PC-9 (cell line): ENCODE data around the gene HAT1. TPM values are rescaled to one million over a fixed set of nuclear protein-coding genes. Genes with fewer than 3 reads are reported as not detected.
"Not testable (repeated sequence)": the region's sequence is repeated elsewhere in the genome, so short reads cannot be mapped to it uniquely, and the experiment has no call there.

ENCODE experiments used
- BruUV-seq: library from RNA; stranded (reverse); fragments of 400-500 nt; replicated peaks from 2 replicates; lab custom pipeline; 2021; lab: Mats Ljungman, UMichigan
- CTCF ChIA-PET: fragments of 300-600 bp; sonication (Branson Sonifier 250); formaldehyde crosslinking; loops from one replicate; lab custom pipeline; 2022; ENCODE audit warnings: antibody characterized with exemption; lab: Charles Lee
- POLR2A ChIA-PET: fragments of 300-600 bp; sonication (Branson Sonifier 250); formaldehyde crosslinking; loops from one replicate; lab custom pipeline; 2022; ENCODE audit warnings: antibody characterized with exemption; ENCODE audit not compliant: unreplicated experiment; lab: Charles Lee
- DNase-seq, 2 experiments: peaks; one replicate each; pipeline versions ENCODE4 v3.0.0 to v3.0.0-alpha.2; 2015 to 2022; ENCODE audit warnings: mixed read lengths in 1 of 2
- H2AFZ ChIP-seq: fragments of 200-600 bp; sonication (generic); 2 replicates; pipeline ENCODE4 v1.8.1; 2017; ENCODE audit warnings: antibody characterized with exemption
- H3F3A ChIP-seq: fragments of 200-600 bp; sonication (generic); 2 replicates; pipeline ENCODE4 v1.8.1; 2017; ENCODE audit warnings: antibody characterized with exemption, mild to moderate bottlenecking, low read depth; ENCODE audit not compliant: insufficient read depth
- H3K27ac ChIP-seq: fragments of 200-600 bp; sonication (generic); 2 replicates; pipeline ENCODE4 v1.6.1; 2016; ENCODE audit warnings: mixed run types
- H3K27me3 ChIP-seq: fragments of 200-600 bp; sonication (generic); 2 replicates; pipeline ENCODE4 v1.6.1; 2016; ENCODE audit warnings: low read depth, mixed run types; ENCODE audit not compliant: insufficient read depth
- H3K36me3 ChIP-seq: fragments of 200-600 bp; sonication (generic); 2 replicates; pipeline ENCODE4 v1.6.1; 2016; ENCODE audit warnings: low read depth, mixed run types
- H3K4me1 ChIP-seq: fragments of 200-600 bp; sonication (generic); replicated peaks from 2 replicates; pipeline ENCODE4 v1.6.1; 2016; ENCODE audit warnings: mixed run types; ENCODE audit not compliant: insufficient read depth
- H3K4me2 ChIP-seq: fragments of 200-600 bp; sonication (generic); 2 replicates; pipeline ENCODE4 v1.6.1; 2017; ENCODE audit warnings: mixed run types
- H3K4me3 ChIP-seq: fragments of 200-600 bp; sonication (generic); 2 replicates; pipeline ENCODE4 v1.6.1; 2016; ENCODE audit warnings: mixed run types
- H3K79me2 ChIP-seq: fragments of 200-600 bp; sonication (generic); 2 replicates; pipeline ENCODE4 v1.6.1; 2017; ENCODE audit warnings: low read depth, mixed run types
- H3K9me2 ChIP-seq: fragments of 200-600 bp; sonication (generic); 2 replicates; pipeline ENCODE4 v1.8.1; 2017; ENCODE audit warnings: mild to moderate bottlenecking; ENCODE audit not compliant: insufficient read depth
- H3K9me3 ChIP-seq: fragments of 200-600 bp; sonication (generic); 2 replicates; pipeline ENCODE4 v1.8.1; 2016; ENCODE audit warnings: low read depth; ENCODE audit not compliant: insufficient read depth
- H4K20me1 ChIP-seq: fragments of 200-600 bp; sonication (generic); 2 replicates; pipeline ENCODE4 v1.8.1; 2017; ENCODE audit not compliant: insufficient read depth
- CTCF ChIP-seq: fragments of 200-600 bp; sonication (generic); conservative IDR thresholded peaks from 2 replicates; pipeline ENCODE4 v1.6.1; 2017; ENCODE audit warnings: mixed run types, antibody characterized with exemption, mild to moderate bottlenecking, moderate library complexity
- EZH2 ChIP-seq: fragments of 200-600 bp; sonication (generic); IDR thresholded peaks from 2 replicates; pipeline ENCODE4 v1.8.0; 2017; ENCODE audit warnings: antibody characterized with exemption, low read depth
- intact Hi-C: fragments of 100-400 bp; cut with micrococcal nuclease; formaldehyde crosslinking; loops from one replicate; pipeline ENCODE4 v1.10.0; 2022; ENCODE audit not compliant: unreplicated experiment
- total RNA-seq: library from RNA; stranded (reverse); gene quantifications from 2 replicates; pipeline ENCODE4 v1.2.3, GENCODE V29; 2021

HAT1 gene
- total RNA-seq, 1 experiment from 2014 or later = 132 TPM

- CTCF ChIA-PET = interaction anchor here (0.6 to 1.0 kb wide), 4 partner anchors 8 to 210 kb away, joined by 3 to 4 read pairs (median 3); no protein-coding TSS in a partner anchor
- H4K20me1 ChIP-seq = no peaks in the 10 kb centered on the region
These were observed 28.2 kb upstream of the HAT1 start, which contains the start of gene SLC25A12 for GRCh38 chr2:171893824-171894611. TSS of gene SLC25A12 (minus strand) at chr2:171894244. CDS start at chr2:171894214, 30 bp downstream.

GRCh38 chr2:171894612-171894947, 27.7 kb upstream of the HAT1 start:
- Histone ChIP-seq H3K27me3 (no peaks in the 10 kb centered on the region), H3K27ac (peak overlapping the region; percentile 16; the same call in 1 of the 2 replicates), H3F3A (peaks cover 20% of the 10 kb centered on the region; the same call in 1 of the 2 replicates), H3K4me2 (peak overlapping the region; percentile 82), H4K20me1 (no peaks in the 10 kb centered on the region), H3K4me1 (peaks cover 22% of the 10 kb centered on the region), H3K79me2 (peaks cover 11% of the 10 kb centered on the region), H3K4me3 (peak overlapping the region; percentile 88), H2AFZ (peak overlapping the region; percentile 100), H3K9me3 (no peaks in the 10 kb centered on the region), H3K9me2 (no peaks in the 10 kb centered on the region), H3K36me3 (peaks cover 10% of the 10 kb centered on the region; the same call in 1 of the 2 replicates)
- ChIA-PET CTCF (interaction anchor here (0.6 kb wide), 1 partner anchor 9 kb away, joined by 4 read pairs; no protein-coding TSS in a partner anchor), POLR2A (no interaction called here)
- intact Hi-C loops = loop anchor here (1.0 to 2.0 kb wide), 2 partner anchors 28 to 208 kb away; partner anchors contain the start of genes DLX2 and HAT1
- TF ChIP-seq CTCF = no peak
- no peak for TF ChIP-seq EZH2
- TSS peak; percentile 99 for BruUV-seq
- no peak for DNase-seq

More at GRCh38 chr2:171893824-171894611, 28.2 kb upstream of the HAT1 start, which contains the start of gene SLC25A12:
- H3F3A ChIP-seq = peaks cover 20% of the 10 kb centered on the region; the same call in 1 of the 2 replicates
- peak within 1 kb of the TSS; percentile 16; the same call in 1 of the 2 replicates for H3K27ac ChIP-seq
- POLR2A ChIA-PET = interaction anchor here (0.5 to 0.6 kb wide), 5 partner anchors 8 to 973 kb away, joined by 4 to 14 read pairs (median 7); no protein-coding TSS in a partner anchor
- peak; percentile 78 to 92 for DNase-seq
- H3K9me3 ChIP-seq = no peaks in the 10 kb centered on the region
- peaks cover 22% of the 10 kb centered on the region for H3K4me1 ChIP-seq
- TF ChIP-seq CTCF = no peak
- no peak for TF ChIP-seq EZH2
- H3K79me2 ChIP-seq = peaks cover 11% of the 10 kb centered on the region
- no peaks in the 10 kb centered on the region for H3K9me2 ChIP-seq
- H3K4me3 ChIP-seq = peak within 1 kb of the TSS; percentile 88
- peak within 1 kb of the TSS; percentile 100 for H2AFZ ChIP-seq
- intact Hi-C loops = loop anchor here (1.0 to 2.0 kb wide), 2 partner anchors 28 to 209 kb away; partner anchors contain the start of genes DLX2 and HAT1
- H3K27me3 ChIP-seq = no peaks in the 10 kb centered on the region
- BruUV-seq = no TSS peak
- H3K36me3 ChIP-seq = peaks cover 15% of the 10 kb centered on the region; the same call in 1 of the 2 replicates
- H3K4me2 ChIP-seq = peak within 1 kb of the TSS; percentile 82

GRCh38 chr2:171895786-171896185, 26.5 kb upstream of the HAT1 start:
- H3K27me3 ChIP-seq = no peaks in the 10 kb centered on the region
- ChIA-PET CTCF (no interaction called here), POLR2A (interaction anchor here (0.6 kb wide), 1 partner anchor 105 kb away, joined by 4 read pairs; no protein-coding TSS in a partner anchor)
- TF ChIP-seq EZH2 = no peak
- no peak for TF ChIP-seq CTCF
- H3K79me2 ChIP-seq = peaks cover 11% of the 10 kb centered on the region
- no peak overlapping the region for H2AFZ ChIP-seq
- no peaks in the 10 kb centered on the region for H4K20me1 ChIP-seq
- H3K4me1 ChIP-seq = peaks cover 22% of the 10 kb centered on the region
- no peaks in the 10 kb centered on the region for H3K9me2 ChIP-seq
- peaks cover 20% of the 10 kb centered on the region; the same call in 1 of the 2 replicates for H3F3A ChIP-seq
- no peak overlapping the region for H3K27ac ChIP-seq
- H3K9me3 ChIP-seq = no peaks in the 10 kb centered on the region
- H3K4me3 ChIP-seq = no peak overlapping the region
- DNase-seq = no peak
- H3K36me3 ChIP-seq = peaks cover 5% of the 10 kb centered on the region; the same call in 1 of the 2 replicates
- H3K4me2 ChIP-seq = no peak overlapping the region
- intact Hi-C loops = loop anchor here (2.0 kb wide), 1 partner anchor 207 kb away; the partner anchor contains the start of gene DLX2
- no TSS peak for BruUV-seq

GRCh38 chr2:171899623-171900282, 22.5 kb upstream of the HAT1 start:
- peaks cover 20% of the 10 kb centered on the region; the same call in 1 of the 2 replicates for H3F3A ChIP-seq
- H3K36me3 ChIP-seq, H3K4me2 ChIP-seq, DNase-seq, H3K27ac ChIP-seq, CTCF ChIA-PET, H3K4me1 ChIP-seq, H3K4me3 ChIP-seq, H2AFZ ChIP-seq, intact Hi-C loops, H3K27me3 ChIP-seq, H3K9me3 ChIP-seq, H4K20me1 ChIP-seq, BruUV-seq, H3K79me2 ChIP-seq, H3K9me2 ChIP-seq, POLR2A ChIA-PET: not testable (repeated sequence)
